OCI-LY3 (cell line): ENCODE measurements around the gene FANCE.

ENCODE experiments used
- CTCF ChIP-seq: fragments of 200-600, 300-600 bp; sonication (generic); IDR thresholded peaks from 2 replicates; pipeline ENCODE4 v1.5.1; 2014; ENCODE audit warnings: antibody characterized with exemption, low read length, low read depth
- EZH2phosphoT487 ChIP-seq: fragments of 200-600 bp; shearing (Covaris generic); IDR thresholded peaks from 2 replicates; pipeline ENCODE4 v1.6.1; 2018; ENCODE audit warnings: antibody characterized with exemption, mixed run types, low read depth

GRCh38 chr6:35448191-35448590 is 3.9 kb upstream of the FANCE start:
- TF ChIP-seq CTCF (no peak), EZH2phosphoT487 (no peak)
